22Rv1 (cell line): ENCODE data around the gene FBXL19.

ENCODE experiments used
- ZFX ChIP-seq: fragments of 450-650 bp; IDR thresholded peaks from 2 replicates; pipeline ENCODE4 v1.6.1; 2017; ENCODE audit warnings: antibody characterized with exemption, borderline replicate concordance
- TF ChIP-seq, protein P1 (sequence below): fragments of 450-650 bp; IDR thresholded peaks from 2 replicates; pipeline ENCODE4 v1.5.1; 2017; ENCODE audit warnings: mild to moderate bottlenecking

- TF ChIP-seq ZFX: no peak
- TF ChIP-seq, protein P1, sequence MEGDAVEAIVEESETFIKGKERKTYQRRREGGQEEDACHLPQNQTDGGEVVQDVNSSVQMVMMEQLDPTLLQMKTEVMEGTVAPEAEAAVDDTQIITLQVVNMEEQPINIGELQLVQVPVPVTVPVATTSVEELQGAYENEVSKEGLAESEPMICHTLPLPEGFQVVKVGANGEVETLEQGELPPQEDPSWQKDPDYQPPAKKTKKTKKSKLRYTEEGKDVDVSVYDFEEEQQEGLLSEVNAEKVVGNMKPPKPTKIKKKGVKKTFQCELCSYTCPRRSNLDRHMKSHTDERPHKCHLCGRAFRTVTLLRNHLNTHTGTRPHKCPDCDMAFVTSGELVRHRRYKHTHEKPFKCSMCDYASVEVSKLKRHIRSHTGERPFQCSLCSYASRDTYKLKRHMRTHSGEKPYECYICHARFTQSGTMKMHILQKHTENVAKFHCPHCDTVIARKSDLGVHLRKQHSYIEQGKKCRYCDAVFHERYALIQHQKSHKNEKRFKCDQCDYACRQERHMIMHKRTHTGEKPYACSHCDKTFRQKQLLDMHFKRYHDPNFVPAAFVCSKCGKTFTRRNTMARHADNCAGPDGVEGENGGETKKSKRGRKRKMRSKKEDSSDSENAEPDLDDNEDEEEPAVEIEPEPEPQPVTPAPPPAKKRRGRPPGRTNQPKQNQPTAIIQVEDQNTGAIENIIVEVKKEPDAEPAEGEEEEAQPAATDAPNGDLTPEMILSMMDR: no peak
These were observed 16.3 kb upstream of the FBXL19 start for GRCh38 chr16:30907064-30907463.
